H1 (cell line): ENCODE measurements around the gene HEBP1. TPM values are rescaled to one million over a fixed set of nuclear protein-coding genes. Genes with fewer than 3 reads are reported as not detected.

Source experiments
- CTCF ChIA-PET: fragments of 300-600 bp; sonication (Branson Sonifier 250); formaldehyde crosslinking; loops from one replicate; lab custom pipeline; 2021; ENCODE audit not compliant: partially characterized antibody; lab: Charles Lee
- POLR2A ChIA-PET: fragments of 300-600 bp; sonication (Branson Sonifier 250); formaldehyde crosslinking; loops from one replicate; lab custom pipeline; 2021; ENCODE audit warnings: inconsistent platforms; ENCODE audit not compliant: partially characterized antibody; lab: Charles Lee
- DNase-seq, 2 experiments: peaks; one replicate each; pipeline versions ENCODE4 v3.0.0 to v3.0.0-alpha.2; 2010 to 2022; ENCODE audit warnings: low spot score in 2 of 2, low read depth in 1 of 2, mixed read lengths in 1 of 2
- FAIRE-seq: peaks from 2 replicates; lab custom pipeline; 2011; peaks lifted over from hg19 to GRCh38; lab: Jason Lieb, UNC
- H2AFZ ChIP-seq: 2 replicates; pipeline ENCODE4 v1.8.1; 2012; ENCODE audit warnings: low read length, inconsistent platforms
- H2AK5ac ChIP-seq: 2 replicates; pipeline ENCODE4 v1.6.1; 2013; ENCODE audit warnings: low read depth, low read length
- H2BK120ac ChIP-seq: replicated peaks from 2 replicates; pipeline ENCODE3; 2013; ENCODE audit warnings: low read depth, low read length, inconsistent platforms
- H2BK12ac ChIP-seq: 2 replicates; pipeline ENCODE4 v1.6.1; 2013; ENCODE audit warnings: low read depth, low read length
- H2BK15ac ChIP-seq: 2 replicates; pipeline ENCODE4 v1.6.1; 2013; ENCODE audit warnings: low read length
- H2BK20ac ChIP-seq: 2 replicates; pipeline ENCODE4 v1.6.1; 2013; ENCODE audit warnings: low read length
- H2BK5ac ChIP-seq: 2 replicates; pipeline ENCODE4 v1.6.1; 2013; ENCODE audit warnings: low read depth, low read length
- H3K14ac ChIP-seq: 2 replicates; pipeline ENCODE4 v1.6.1; 2013; ENCODE audit warnings: inconsistent platforms; ENCODE audit not compliant: insufficient read length
- H3K18ac ChIP-seq: 2 replicates; pipeline ENCODE4 v1.6.1; 2013; ENCODE audit warnings: low read length; ENCODE audit errors: extremely low read depth
- H3K23ac ChIP-seq: 2 replicates; pipeline ENCODE4 v1.6.1; 2013; ENCODE audit warnings: inconsistent platforms; ENCODE audit not compliant: insufficient read length
- H3K23me2 ChIP-seq: 2 replicates; pipeline ENCODE4 v1.6.1; 2013; ENCODE audit warnings: low read depth, low read length
- H3K27ac ChIP-seq: 2 replicates; pipeline ENCODE4 v1.6.1; 2011; ENCODE audit warnings: low read depth, low read length, inconsistent platforms
- H3K27me3 ChIP-seq, 4 experiments: replicated peaks in 1 of 4; 1 replicate in 1 of 4; 2 replicates in 3 of 4; pipeline versions ENCODE4 v1.6.1 to v1.8.1; 2011 to 2013; ENCODE audit warnings: low read length in 3 of 4, mild to moderate bottlenecking in 3 of 4, inconsistent platforms in 2 of 4, mixed read lengths in 2 of 4, moderate library complexity in 1 of 4; ENCODE audit not compliant: control insufficient read depth in 3 of 4, insufficient read depth in 3 of 4; ENCODE audit errors: extremely low read depth in 1 of 4
- H3K36me3 ChIP-seq, 4 experiments: 2 replicates each; pipeline versions ENCODE4 v1.6.1 to v1.8.1; 2011 to 2013; ENCODE audit warnings: mild to moderate bottlenecking in 4 of 4, low read length in 3 of 4, moderate library complexity in 2 of 4, control low read depth in 1 of 4, inconsistent platforms in 1 of 4; ENCODE audit not compliant: insufficient read depth in 4 of 4, control insufficient read depth in 2 of 4
- H3K4ac ChIP-seq: replicated peaks from 2 replicates; pipeline ENCODE3; 2013; ENCODE audit warnings: low read length, low read depth, mixed read lengths, inconsistent platforms; ENCODE audit not compliant: insufficient read length
- H3K4me1 ChIP-seq, 4 experiments: replicated peaks in 1 of 4; 1 replicate in 1 of 4; 2 replicates in 3 of 4; pipeline versions ENCODE4 v1.6.1 to v1.8.1; 2011 to 2013; ENCODE audit warnings: low read length in 3 of 4, inconsistent platforms in 2 of 4, mixed read lengths in 1 of 4; ENCODE audit not compliant: insufficient read depth in 4 of 4, control insufficient read depth in 3 of 4
- H3K4me2 ChIP-seq, 2 experiments: 2 replicates each; pipeline versions ENCODE4 v1.6.1 to v1.8.1; 2011 to 2013; ENCODE audit warnings: low read depth in 2 of 2, low read length in 2 of 2, control low read depth in 1 of 2, inconsistent platforms in 1 of 2, mild to moderate bottlenecking in 1 of 2; ENCODE audit not compliant: insufficient read depth in 1 of 2
- H3K4me3 ChIP-seq, 4 experiments: fragments of 200-600, 300-600 bp in 1 of 4; sonication (generic), shearing (Covaris generic), sonication (Bioruptor Twin) in 1 of 4; 2 replicates each; pipeline versions ENCODE4 v1.5.1 to v1.8.1; 2011 to 2016; ENCODE audit warnings: low read length in 4 of 4, low read depth in 3 of 4, control low read depth in 2 of 4, inconsistent platforms in 2 of 4, mild to moderate bottlenecking in 2 of 4, mixed read lengths in 1 of 4, moderate library complexity in 1 of 4; ENCODE audit not compliant: insufficient read depth in 2 of 4; ENCODE audit errors: extremely low read depth in 1 of 4
- H3K56ac ChIP-seq: replicated peaks from 2 replicates; pipeline ENCODE3; 2013; ENCODE audit warnings: low read depth, mild to moderate bottlenecking, mixed read lengths, low read length, inconsistent platforms; ENCODE audit not compliant: insufficient read length
- H3K79me1 ChIP-seq: 2 replicates; pipeline ENCODE4 v1.6.1; 2013; ENCODE audit warnings: low read depth, low read length, control low read depth
- H3K79me2 ChIP-seq, 2 experiments: 2 replicates each; pipeline versions ENCODE4 v1.6.1 to v1.8.1; 2012 to 2013; ENCODE audit warnings: low read length in 2 of 2, mild to moderate bottlenecking in 2 of 2, inconsistent platforms in 1 of 2; ENCODE audit not compliant: insufficient read depth in 2 of 2, control insufficient read depth in 1 of 2
- H3K9ac ChIP-seq, 4 experiments: replicated peaks in 1 of 4; 1 replicate in 1 of 4; 2 replicates in 3 of 4; pipeline versions ENCODE4 v1.6.1 to v1.8.1; 2011 to 2013; ENCODE audit warnings: low read depth in 3 of 4, low read length in 3 of 4, control low read depth in 2 of 4, mild to moderate bottlenecking in 2 of 4, moderate library complexity in 2 of 4, inconsistent platforms in 1 of 4; ENCODE audit errors: extremely low read depth in 1 of 4
- H3K9me3 ChIP-seq, 2 experiments: 2 replicates each; pipeline versions ENCODE4 v1.6.1 to v1.8.1; 2012 to 2013; ENCODE audit warnings: mild to moderate bottlenecking in 2 of 2, moderate library complexity in 2 of 2, control low read depth in 1 of 2, inconsistent platforms in 1 of 2, low read depth in 1 of 2, low read length in 1 of 2, mixed read lengths in 1 of 2; ENCODE audit not compliant: insufficient read depth in 2 of 2
- H4K20me1 ChIP-seq, 2 experiments: replicated peaks in 1 of 2; 2 replicates each; pipeline versions ENCODE3 to v1.8.1; 2011 to 2013; ENCODE audit warnings: inconsistent platforms in 2 of 2, low read length in 2 of 2, mild to moderate bottlenecking in 1 of 2; ENCODE audit not compliant: insufficient read depth in 2 of 2, control insufficient read depth in 1 of 2
- H4K5ac ChIP-seq: 2 replicates; pipeline ENCODE4 v1.6.1; 2013; ENCODE audit warnings: low read length, low read depth, mixed read lengths, inconsistent platforms; ENCODE audit not compliant: insufficient read length
- H4K8ac ChIP-seq: 2 replicates; pipeline ENCODE4 v1.8.0; 2013; ENCODE audit warnings: mild to moderate bottlenecking, moderate library complexity, low read length, inconsistent platforms; ENCODE audit not compliant: insufficient read depth; ENCODE audit errors: extremely low read depth
- H4K91ac ChIP-seq: replicated peaks from 2 replicates; pipeline ENCODE3; 2013; ENCODE audit warnings: low read length, mixed read lengths, inconsistent platforms; ENCODE audit not compliant: insufficient read length
- BRCA1 ChIP-seq: IDR thresholded peaks from 2 replicates; pipeline ENCODE4 v1.6.1; 2012; ENCODE audit warnings: low read depth, low read length, improper control_type of control experiment
- E2F6 ChIP-seq: IDR thresholded peaks from 2 replicates; pipeline ENCODE4 v1.6.1; 2012; ENCODE audit warnings: inconsistent platforms
- RAD21 ChIP-seq, 2 experiments: IDR thresholded peaks in 1 of 2; conservative IDR thresholded peaks in 1 of 2; 2 replicates each; pipeline ENCODE4 v1.6.1; 2011; ENCODE audit warnings: low read depth in 2 of 2, low read length in 2 of 2, improper control_type of control experiment in 1 of 2, inconsistent platforms in 1 of 2, mild to moderate bottlenecking in 1 of 2, moderate library complexity in 1 of 2
- SP2 ChIP-seq: IDR thresholded peaks from 2 replicates; pipeline ENCODE4 v1.6.1; 2012; ENCODE audit warnings: mild to moderate bottlenecking, low read length, inconsistent platforms
- SP4 ChIP-seq: IDR thresholded peaks from 2 replicates; pipeline ENCODE4 v1.6.1; 2012; ENCODE audit warnings: low read length, inconsistent platforms
- USF2 ChIP-seq: IDR thresholded peaks from 2 replicates; pipeline ENCODE4 v1.6.1; 2011; ENCODE audit warnings: low read length, improper control_type of control experiment
- WGBS, 2 experiments: shearing (Covaris generic) in 1 of 2; methylation state at CpG; one replicate each; pipeline versions ENCODE4 v1.1.6 to v1.1.7; 2013 to 2015; ENCODE audit warnings: low lambda C conversion rate in 2 of 2, mixed read lengths in 2 of 2, inconsistent platforms in 1 of 2, low coverage in 1 of 2, missing lambda C conversion rate in 1 of 2; ENCODE audit not compliant: insufficient replicate concordance in 2 of 2, insufficient coverage in 1 of 2, insufficient read length in 1 of 2; ENCODE audit errors: extremely low coverage in 1 of 2, missing lambda C conversion rate in 1 of 2; 5-methylcytosine and 5-hydroxymethylcytosine counted together
- polyA plus RNA-seq, 7 experiments: library from polyadenylated mRNA; depleted of rRNA in 3 of 7; stranded (reverse) in 5 of 7; unstranded in 2 of 7; fragments of >200 nt in 5 of 7; fragments of 200-250 nt in 2 of 7; gene quantifications; 1 replicate in 5 of 7; 2 replicates in 1 of 7; 4 replicates in 1 of 7; pipeline versions ENCODE4 v1.2.1 to v1.2.3, GENCODE V29; 2011 to 2013; ENCODE audit warnings: missing spikeins in 2 of 7, mixed read lengths in 2 of 7
- total RNA-seq: library from RNA; stranded (reverse); fragmentation: NEBNext Ultra II Directional; extraction: Animal tissue kit (Norgen Biotek cat#: 25700); gene quantifications from 2 replicates; pipeline ENCODE4 v1.2.1, GENCODE V29; 2021

The HEBP1 gene
- total and polyA plus RNA-seq, 2 of the 8 experiments (the other 6 are each of a cell fraction or from before 2014, with no cell fraction given), result 30.8 to 56.1 TPM

GRCh38 chr12:12933742-12934141 lies 66.3 kb downstream of the HEBP1 start:
- Histone ChIP-seq H3K27ac (no peak overlapping the region), H3K18ac (no peak overlapping the region), H3K27me3 (no peaks in the 10 kb centered on the region), H3K9me3 (no peaks in the 10 kb centered on the region), H2BK120ac (no peak overlapping the region), H3K4me1 (no peaks in the 10 kb centered on the region), H4K5ac (no peak overlapping the region), H3K14ac (no peak overlapping the region), H2BK20ac (no peak overlapping the region), H4K8ac (no peak overlapping the region), H2BK12ac (no peak overlapping the region), H3K23me2 (no peaks in the 10 kb centered on the region), H3K4me3 (no peak overlapping the region), H3K56ac (no peak overlapping the region), H3K79me1 (no peaks in the 10 kb centered on the region), H3K79me2 (no peaks in the 10 kb centered on the region), H3K23ac (no peak overlapping the region), H4K91ac (no peak overlapping the region), H4K20me1 (no peaks in the 10 kb centered on the region), H3K4ac (no peak overlapping the region), H3K36me3 (no peaks in the 10 kb centered on the region), H2AFZ (no peak overlapping the region), H2AK5ac (no peak overlapping the region), H2BK5ac (no peak overlapping the region), H3K9ac (no peak overlapping the region), H3K4me2 (no peak overlapping the region), H2BK15ac (no peak overlapping the region)
- ChIA-PET POLR2A (interaction anchor here (0.6 to 1.1 kb wide), 2 partner anchors 52 to 675 kb away, joined by 3 read pairs; no protein-coding TSS in a partner anchor), CTCF (interaction anchor here (0.6 to 2.1 kb wide), 5 partner anchors 10 to 279 kb away, joined by 4 to 8 read pairs (median 6); no protein-coding TSS in a partner anchor)
- no peak for TF ChIP-seq SP4
- no peak for TF ChIP-seq SP2
- TF ChIP-seq USF2, result no peak
- no peak for TF ChIP-seq E2F6
- no peak for TF ChIP-seq BRCA1
- no peak for TF ChIP-seq RAD21 (IDR thresholded peaks at IDR 0.05 in 1 of 2, conservative IDR thresholded peaks at IDR 0.05 in 1 of 2; ENCODE audit: low read depth in 2 of 2, low read length in 2 of 2)
- DNase-seq, result peak in 1 of 2 experiments; percentile 26
- 83% methylated on average over 4 of the region's 4 CpGs; no CpG with 5 or more reads in 1 of the 2 experiments for WGBS, 2 experiments
- no peak for FAIRE-seq
